Measurements from ENCODE around the gene PNRC1. TPM values are rescaled to one million over a fixed set of nuclear protein-coding genes. Genes with fewer than 3 reads are reported as not detected.

Gene PNRC1
- polyA plus RNA-seq, 1 donor from 2014 or later, result 22.2 TPM

DNA sequence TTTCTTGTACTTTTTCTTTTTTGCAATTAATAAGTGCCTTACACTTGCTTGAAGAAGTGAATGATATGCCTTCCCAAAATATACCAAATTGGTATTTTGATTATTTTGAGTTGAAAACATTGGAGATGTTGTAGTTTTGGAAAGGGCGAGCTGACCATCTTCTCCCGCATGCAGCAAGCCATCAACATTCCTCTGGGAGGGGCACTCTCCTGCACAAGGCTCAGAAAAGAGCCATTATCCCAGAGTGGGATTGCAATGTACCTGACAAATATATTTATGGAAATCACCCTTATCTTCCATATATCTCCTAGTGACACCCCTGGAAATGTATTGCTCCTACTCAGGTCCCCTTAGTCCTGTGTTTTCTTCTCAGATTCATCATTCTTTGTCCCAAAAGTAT is 22.8 kb upstream of the PNRC1 start:
- Histone ChIP-seq H3K4me3 (ENCODE audit: low read length) (no peak overlapping the region), H3K9me3 (ENCODE audit: low read length) (no peaks in the 10 kb centered on the region), H3K4me2 (ENCODE audit: low read length) (no peak overlapping the region), H3K27ac (ENCODE audit: low read length) (no peak overlapping the region), H3F3A (ENCODE audit: insufficient read depth, low read length, poor library complexity, severe bottlenecking) (no peaks in the 10 kb centered on the region), H2AFZ (ENCODE audit: low read depth, low read length) (no peak overlapping the region), H4K20me1 (ENCODE audit: insufficient read depth) (no peaks in the 10 kb centered on the region), H3K9ac (ENCODE audit: low read length) (no peak overlapping the region), H3K9me2 (ENCODE audit: insufficient read depth, low read length) (no peaks in the 10 kb centered on the region), H3K36me3 (ENCODE audit: insufficient read depth, low read length) (no peaks in the 10 kb centered on the region), H3K79me2 (replicated peaks; ENCODE audit: insufficient read depth, low read length) (no peaks in the 10 kb centered on the region), H3K27me3 (ENCODE audit: insufficient read depth, low read depth, low read length) (no peaks in the 10 kb centered on the region)
- no peak for TF ChIP-seq TAF1 (IDR thresholded peaks at IDR 0.05; ENCODE audit: low read depth)
- TF ChIP-seq POLR2AphosphoS5 (IDR thresholded peaks at IDR 0.05), result no peak
- TF ChIP-seq EP300 (conservative IDR thresholded peaks at IDR 0.05; ENCODE audit: poor library complexity, severe bottlenecking), result no peak
- TF ChIP-seq, protein P1, sequence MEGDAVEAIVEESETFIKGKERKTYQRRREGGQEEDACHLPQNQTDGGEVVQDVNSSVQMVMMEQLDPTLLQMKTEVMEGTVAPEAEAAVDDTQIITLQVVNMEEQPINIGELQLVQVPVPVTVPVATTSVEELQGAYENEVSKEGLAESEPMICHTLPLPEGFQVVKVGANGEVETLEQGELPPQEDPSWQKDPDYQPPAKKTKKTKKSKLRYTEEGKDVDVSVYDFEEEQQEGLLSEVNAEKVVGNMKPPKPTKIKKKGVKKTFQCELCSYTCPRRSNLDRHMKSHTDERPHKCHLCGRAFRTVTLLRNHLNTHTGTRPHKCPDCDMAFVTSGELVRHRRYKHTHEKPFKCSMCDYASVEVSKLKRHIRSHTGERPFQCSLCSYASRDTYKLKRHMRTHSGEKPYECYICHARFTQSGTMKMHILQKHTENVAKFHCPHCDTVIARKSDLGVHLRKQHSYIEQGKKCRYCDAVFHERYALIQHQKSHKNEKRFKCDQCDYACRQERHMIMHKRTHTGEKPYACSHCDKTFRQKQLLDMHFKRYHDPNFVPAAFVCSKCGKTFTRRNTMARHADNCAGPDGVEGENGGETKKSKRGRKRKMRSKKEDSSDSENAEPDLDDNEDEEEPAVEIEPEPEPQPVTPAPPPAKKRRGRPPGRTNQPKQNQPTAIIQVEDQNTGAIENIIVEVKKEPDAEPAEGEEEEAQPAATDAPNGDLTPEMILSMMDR (IDR thresholded peaks at IDR 0.05; ENCODE audit: poor library complexity, severe bottlenecking), result no peak
- TF ChIP-seq, protein P2, sequence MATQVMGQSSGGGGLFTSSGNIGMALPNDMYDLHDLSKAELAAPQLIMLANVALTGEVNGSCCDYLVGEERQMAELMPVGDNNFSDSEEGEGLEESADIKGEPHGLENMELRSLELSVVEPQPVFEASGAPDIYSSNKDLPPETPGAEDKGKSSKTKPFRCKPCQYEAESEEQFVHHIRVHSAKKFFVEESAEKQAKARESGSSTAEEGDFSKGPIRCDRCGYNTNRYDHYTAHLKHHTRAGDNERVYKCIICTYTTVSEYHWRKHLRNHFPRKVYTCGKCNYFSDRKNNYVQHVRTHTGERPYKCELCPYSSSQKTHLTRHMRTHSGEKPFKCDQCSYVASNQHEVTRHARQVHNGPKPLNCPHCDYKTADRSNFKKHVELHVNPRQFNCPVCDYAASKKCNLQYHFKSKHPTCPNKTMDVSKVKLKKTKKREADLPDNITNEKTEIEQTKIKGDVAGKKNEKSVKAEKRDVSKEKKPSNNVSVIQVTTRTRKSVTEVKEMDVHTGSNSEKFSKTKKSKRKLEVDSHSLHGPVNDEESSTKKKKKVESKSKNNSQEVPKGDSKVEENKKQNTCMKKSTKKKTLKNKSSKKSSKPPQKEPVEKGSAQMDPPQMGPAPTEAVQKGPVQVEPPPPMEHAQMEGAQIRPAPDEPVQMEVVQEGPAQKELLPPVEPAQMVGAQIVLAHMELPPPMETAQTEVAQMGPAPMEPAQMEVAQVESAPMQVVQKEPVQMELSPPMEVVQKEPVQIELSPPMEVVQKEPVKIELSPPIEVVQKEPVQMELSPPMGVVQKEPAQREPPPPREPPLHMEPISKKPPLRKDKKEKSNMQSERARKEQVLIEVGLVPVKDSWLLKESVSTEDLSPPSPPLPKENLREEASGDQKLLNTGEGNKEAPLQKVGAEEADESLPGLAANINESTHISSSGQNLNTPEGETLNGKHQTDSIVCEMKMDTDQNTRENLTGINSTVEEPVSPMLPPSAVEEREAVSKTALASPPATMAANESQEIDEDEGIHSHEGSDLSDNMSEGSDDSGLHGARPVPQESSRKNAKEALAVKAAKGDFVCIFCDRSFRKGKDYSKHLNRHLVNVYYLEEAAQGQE (IDR thresholded peaks at IDR 0.05; ENCODE audit: borderline replicate concordance), result no peak
- no peak for TF ChIP-seq MXI1 (conservative IDR thresholded peaks at IDR 0.05; ENCODE audit: poor library complexity, severe bottlenecking)
- no peak for TF ChIP-seq RAD21 (conservative IDR thresholded peaks at IDR 0.05)
- TF ChIP-seq SMC3 (conservative IDR thresholded peaks at IDR 0.05; ENCODE audit: poor library complexity), result no peak
- TF ChIP-seq EZH2 (IDR thresholded peaks at IDR 0.05; ENCODE audit: borderline replicate concordance, insufficient read depth, low read length, poor library complexity, severe bottlenecking), result no peak

DNA sequence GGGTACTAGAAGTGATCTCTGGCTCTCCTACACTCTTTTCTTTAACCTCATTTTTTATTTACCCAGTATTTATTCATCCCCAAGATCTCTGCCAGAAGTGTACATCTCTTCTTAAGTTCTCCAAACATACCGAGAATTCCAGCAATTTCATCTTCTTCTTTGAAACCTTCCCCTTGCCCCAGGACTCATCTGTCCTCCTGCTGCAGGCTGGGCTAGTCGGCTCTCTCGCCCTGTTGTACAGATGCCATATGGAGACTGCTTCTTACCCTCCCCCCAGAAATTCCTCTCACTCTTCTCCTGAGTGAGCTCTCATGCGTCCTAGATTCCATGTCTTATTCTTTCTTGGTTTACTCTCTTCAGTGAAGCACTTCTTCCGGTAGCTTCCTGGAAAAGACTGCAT is 21.9 kb upstream of the PNRC1 start:
- Histone ChIP-seq H3K9me2 (ENCODE audit: insufficient read depth, low read length) (no peaks in the 10 kb centered on the region), H4K20me1 (ENCODE audit: insufficient read depth) (no peaks in the 10 kb centered on the region), H3K36me3 (ENCODE audit: insufficient read depth, low read length) (no peaks in the 10 kb centered on the region), H3K9ac (ENCODE audit: low read length) (no peak overlapping the region), H2AFZ (ENCODE audit: low read depth, low read length) (no peak overlapping the region), H3K27ac (ENCODE audit: low read length) (no peak overlapping the region), H3K4me3 (ENCODE audit: low read length) (no peak overlapping the region), H3K27me3 (ENCODE audit: insufficient read depth, low read depth, low read length) (no peaks in the 10 kb centered on the region), H3K9me3 (ENCODE audit: low read length) (no peaks in the 10 kb centered on the region), H3K79me2 (replicated peaks; ENCODE audit: insufficient read depth, low read length) (no peaks in the 10 kb centered on the region), H3K4me2 (ENCODE audit: low read length) (no peak overlapping the region), H3F3A (ENCODE audit: insufficient read depth, low read length, poor library complexity, severe bottlenecking) (no peaks in the 10 kb centered on the region)
- TF ChIP-seq EP300 (conservative IDR thresholded peaks at IDR 0.05; ENCODE audit: poor library complexity, severe bottlenecking) (no peak), TAF1 (IDR thresholded peaks at IDR 0.05; ENCODE audit: low read depth) (no peak), EZH2 (IDR thresholded peaks at IDR 0.05; ENCODE audit: borderline replicate concordance, insufficient read depth, low read length, poor library complexity, severe bottlenecking) (no peak), MXI1 (conservative IDR thresholded peaks at IDR 0.05; ENCODE audit: poor library complexity, severe bottlenecking) (no peak), RAD21 (conservative IDR thresholded peaks at IDR 0.05) (no peak), POLR2AphosphoS5 (IDR thresholded peaks at IDR 0.05) (no peak), SMC3 (conservative IDR thresholded peaks at IDR 0.05; ENCODE audit: poor library complexity) (no peak)
- TF ChIP-seq, protein P2 (IDR thresholded peaks at IDR 0.05; ENCODE audit: borderline replicate concordance), result no peak
- TF ChIP-seq, protein P1 (IDR thresholded peaks at IDR 0.05; ENCODE audit: poor library complexity, severe bottlenecking), result no peak
